HG03457 (cell line): ENCODE data around the gene RMDN2.

Source experiments
- ATAC-seq: cut with Tn5 transposase; IDR thresholded peaks from one replicate; pipeline ENCODE4 v1.9.1; 2021; ENCODE audit warnings: moderate number of reproducible peaks; ENCODE audit not compliant: unreplicated experiment

RMDN2 gene

GRCh38 chr2:37896319-37896718 is 28.8 kb upstream of the RMDN2 start:
- ATAC-seq, result no peak

DNA sequence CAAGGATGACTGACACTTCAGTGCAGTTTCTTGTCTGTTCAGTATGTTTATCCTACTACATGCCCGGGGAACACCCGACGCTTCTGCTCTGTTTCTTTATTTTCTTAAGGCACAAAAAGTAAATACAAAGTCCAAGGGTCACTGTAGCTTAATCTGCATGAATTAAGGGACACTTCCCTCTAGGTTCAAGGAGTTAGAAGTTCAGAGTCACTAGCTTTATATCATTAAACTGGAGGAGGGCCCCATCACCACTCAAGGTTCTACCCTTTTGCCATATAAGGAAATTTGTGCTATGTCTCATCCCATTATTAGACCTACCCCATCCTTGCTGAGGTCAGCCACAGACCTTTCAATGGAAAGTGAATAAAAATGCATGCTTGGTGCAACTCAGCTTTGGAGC is 27.6 kb upstream of the RMDN2 start:
- ATAC-seq, result no peak

GRCh38 chr2:37898448-37898847 is 26.6 kb upstream of the RMDN2 start:
- no peak for ATAC-seq

DNA sequence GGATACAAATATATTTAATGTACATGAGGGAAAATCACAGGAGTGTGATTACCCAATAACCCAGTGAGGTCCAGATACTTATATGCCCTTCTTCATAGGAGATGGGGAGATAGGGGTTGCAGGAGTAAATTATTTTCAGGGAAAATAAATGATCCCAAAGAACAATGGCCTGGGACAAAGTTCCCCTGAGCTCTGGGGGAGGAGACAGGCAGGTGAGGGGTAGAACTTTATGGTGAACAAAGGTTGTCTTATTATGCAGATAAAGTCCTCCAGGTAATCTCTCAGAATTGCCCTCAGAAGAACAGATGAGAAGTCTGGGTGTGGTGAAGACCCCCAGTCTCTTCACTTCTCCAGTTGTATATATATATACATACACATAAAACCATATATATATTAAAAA is 22.1 kb upstream of the RMDN2 start:
- ATAC-seq, result no peak

DNA sequence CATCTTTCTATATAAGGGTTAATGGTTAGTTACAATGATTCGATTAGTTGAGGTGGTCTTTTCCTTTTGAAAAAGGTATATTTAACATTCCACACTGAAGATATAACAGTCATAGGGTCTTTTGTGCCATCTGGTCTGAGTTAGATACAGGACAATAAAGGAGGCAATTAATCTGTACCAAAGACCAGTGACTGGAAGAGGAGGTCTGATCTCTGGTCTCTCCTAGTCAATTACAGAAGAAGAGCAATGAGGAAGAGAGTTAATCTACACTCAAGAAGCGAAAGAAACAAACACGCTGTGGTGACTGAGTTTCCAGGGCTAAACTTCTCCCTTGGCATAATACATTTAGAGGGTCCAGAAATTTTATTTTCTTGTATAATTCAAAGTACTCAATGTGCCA is 20.7 kb upstream of the RMDN2 start:
- no peak for ATAC-seq

GRCh38 chr2:37904993-37905392 is 20.1 kb upstream of the RMDN2 start:
- ATAC-seq, result no peak

- ATAC-seq, result no peak
Measured at GRCh38 chr2:37906131-37906530, 19.0 kb upstream of the RMDN2 start.

DNA sequence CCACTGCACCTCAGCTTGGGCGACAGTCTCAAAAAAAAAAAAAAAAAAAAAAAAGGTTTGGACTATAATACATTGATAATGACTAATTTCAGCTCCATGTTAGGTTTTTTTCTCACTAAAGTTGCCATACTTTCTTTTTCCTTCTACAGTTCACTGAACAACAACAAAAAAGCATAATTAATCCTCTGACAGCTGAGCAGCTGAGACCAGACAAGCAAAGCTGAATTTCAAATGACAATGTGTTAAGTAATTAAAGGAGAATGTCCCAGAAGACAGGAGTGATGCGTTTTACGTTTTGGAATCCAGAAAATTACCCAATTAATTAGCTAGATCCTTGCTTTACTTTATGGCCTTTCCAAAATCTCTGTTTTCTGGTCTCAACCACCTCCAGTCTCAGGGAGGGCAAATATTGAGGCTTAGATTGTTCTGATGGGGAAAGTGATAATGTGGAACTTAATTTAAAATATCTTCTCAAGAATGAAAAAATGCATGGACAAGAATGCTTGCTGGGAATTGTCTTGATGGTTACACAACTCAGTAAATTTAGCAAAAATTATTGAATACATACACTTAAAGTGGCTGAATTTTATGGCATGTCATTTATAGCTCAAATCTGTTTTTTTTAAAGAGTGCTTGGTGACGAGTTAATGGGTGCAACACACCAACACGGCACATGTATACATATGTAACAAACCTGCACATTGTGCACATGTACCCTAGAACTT is 17.4 kb upstream of the RMDN2 start:
- ATAC-seq, result no peak

DNA sequence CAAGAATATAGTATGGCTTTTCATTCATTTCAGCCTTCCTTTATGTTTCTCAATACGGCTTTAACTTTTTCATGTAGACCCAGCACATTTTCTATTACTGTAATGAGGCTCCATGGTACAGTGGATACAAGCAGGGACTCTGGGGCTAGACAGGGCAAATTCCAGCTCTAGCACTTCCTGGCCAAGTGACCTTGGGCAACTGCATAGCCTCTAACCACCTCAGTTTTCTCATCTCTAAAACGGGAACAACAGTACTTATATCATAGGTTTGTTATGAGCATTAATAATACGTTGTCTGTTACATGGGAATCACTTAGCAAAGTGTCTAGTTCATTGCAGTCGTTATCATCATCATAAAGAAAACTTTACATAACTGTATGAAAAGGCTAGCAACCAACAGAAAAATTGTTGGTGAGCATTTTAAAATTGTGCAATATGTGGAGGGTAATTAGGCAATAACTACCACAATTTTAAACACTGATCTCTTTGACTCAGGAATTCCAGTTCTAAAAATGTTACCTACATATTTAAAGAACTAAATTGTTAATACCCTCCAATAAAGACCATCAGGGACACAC is 13.7 kb upstream of the RMDN2 start:
- no peak for ATAC-seq

DNA sequence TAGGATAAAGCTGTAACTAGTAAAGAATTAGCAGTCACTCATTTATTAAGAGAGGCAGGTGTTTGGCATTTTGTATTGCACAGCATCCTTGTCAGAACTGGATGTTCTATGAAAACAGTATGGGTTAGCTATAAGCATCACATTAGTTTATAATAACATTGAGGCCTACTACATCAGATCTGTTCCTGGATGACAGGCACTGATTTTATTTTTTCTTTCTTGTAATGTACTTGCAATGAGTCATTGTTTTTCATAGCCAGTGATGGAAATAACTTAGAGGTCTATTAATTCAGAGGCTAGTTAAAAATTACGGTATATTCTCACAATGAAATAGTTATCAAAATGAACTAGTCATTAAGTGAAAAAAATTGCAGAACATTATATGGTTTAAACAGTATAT is 13.0 kb upstream of the RMDN2 start:
- ATAC-seq, result no peak

GRCh38 chr2:37912616-37913015 is 12.5 kb upstream of the RMDN2 start:
- no peak for ATAC-seq

DNA sequence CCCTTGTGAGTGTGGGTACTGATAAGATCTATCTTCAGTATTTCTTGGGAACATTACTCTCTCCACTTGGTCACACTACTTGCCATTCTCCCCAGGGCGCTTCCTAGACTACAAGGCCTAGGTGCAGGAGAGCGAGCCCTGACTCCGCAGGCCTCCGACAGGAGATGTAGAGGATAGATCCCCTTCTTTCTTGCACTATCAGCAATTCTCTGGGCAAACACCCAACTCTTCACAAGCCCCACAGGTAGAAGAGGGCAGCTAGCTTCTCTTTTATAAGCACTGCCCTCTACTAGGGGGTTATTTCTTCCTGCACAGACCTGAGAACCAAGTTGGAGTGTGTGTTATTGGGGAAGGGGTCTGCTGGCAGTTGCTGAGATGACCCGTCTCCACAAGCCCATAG is 10.7 kb upstream of the RMDN2 start:
- ATAC-seq, result no peak

- ATAC-seq, result no peak
Measured at GRCh38 chr2:37915773-37916172, 9.3 kb upstream of the RMDN2 start.

DNA sequence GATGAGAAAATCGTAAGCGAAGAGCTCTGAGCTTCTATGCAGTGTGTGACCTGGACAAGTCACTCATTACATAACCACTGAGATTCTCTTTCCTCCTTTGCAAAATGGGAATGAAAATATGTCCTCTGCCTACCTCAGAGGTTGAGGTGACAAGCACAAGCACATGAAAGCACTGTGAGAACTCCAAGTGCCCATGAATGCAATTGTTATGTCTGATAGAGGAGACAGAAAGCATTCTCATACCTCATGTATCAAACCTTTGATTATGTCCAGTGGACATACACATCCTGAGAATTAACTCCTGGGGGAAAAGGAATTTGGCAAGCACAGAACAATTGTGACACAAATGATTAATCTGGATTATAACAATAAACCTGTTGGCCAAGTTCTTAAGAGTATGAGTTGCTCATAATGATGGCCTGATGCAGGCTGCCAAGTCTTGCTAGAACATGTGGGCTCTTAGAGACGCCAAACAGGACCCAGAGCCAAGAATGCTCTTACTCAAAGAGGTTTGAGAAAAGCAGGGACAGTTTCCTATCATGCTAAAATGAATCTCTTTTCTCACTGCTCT is 8.5 kb upstream of the RMDN2 start:
- no peak for ATAC-seq

DNA sequence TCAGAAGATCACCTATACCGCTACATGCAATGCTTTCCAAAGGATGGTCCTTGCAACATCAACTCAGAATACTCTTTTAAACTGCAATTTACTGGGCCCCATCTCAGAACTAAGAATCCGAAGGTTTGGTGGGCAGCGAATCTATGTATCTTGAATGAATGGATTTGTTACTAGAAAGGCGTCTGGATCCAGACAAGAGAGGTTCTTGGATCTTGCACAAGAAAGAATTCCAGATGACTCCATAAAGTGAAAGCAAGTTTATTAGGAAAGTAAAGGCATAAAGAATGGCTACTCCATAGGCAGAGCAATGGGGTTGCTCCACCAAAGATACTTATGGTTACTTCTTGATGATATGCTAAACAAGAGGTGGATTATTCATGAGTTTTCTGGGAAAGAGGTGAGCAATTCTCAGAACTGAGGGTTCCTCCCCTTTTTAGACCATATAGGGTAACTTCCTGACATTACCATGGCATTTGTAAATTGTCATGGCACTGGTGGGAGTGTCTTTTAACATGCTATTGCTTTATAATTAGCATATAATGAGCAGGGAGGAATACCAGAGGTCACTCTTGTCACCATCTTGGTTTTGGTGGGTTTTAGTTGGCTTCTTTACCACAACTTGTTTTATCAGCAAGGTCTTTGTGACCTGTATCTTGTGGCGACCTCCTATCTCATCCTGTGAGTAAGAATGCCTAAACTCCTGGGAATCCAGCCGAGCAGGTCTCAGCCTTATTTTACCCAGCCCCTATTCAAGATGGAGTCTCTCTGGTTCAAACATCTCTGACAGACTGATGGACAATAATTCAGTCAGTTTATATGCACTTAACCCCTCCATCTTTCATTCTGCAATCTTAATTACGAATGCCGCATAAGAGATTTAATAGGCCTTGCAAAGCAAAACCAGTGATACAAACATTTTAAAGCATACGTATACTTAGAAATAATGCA is 7.5 kb upstream of the RMDN2 start:
- ATAC-seq, result no peak

DNA sequence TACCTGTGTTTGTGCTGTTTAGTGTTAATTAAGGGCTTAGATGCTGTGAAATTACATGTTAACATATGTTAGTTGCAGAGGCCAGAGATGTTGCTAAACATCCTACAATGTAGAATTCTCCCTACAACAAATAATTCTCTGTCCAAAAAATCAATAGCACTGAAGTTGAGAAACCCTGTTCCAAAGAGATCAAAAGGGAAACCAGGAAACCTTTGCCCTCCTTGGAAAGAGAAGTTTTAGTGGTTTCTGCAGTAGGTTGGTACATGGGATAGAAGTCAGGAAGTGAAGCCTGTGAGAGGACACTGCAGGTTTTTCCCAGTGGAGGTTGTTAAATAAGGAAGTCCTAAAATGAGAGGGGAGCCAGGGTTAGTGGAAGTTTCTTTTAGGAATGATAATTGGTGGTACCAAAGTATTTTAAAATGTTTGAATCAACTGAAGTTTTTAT is 6.3 kb upstream of the RMDN2 start:
- no peak for ATAC-seq

DNA sequence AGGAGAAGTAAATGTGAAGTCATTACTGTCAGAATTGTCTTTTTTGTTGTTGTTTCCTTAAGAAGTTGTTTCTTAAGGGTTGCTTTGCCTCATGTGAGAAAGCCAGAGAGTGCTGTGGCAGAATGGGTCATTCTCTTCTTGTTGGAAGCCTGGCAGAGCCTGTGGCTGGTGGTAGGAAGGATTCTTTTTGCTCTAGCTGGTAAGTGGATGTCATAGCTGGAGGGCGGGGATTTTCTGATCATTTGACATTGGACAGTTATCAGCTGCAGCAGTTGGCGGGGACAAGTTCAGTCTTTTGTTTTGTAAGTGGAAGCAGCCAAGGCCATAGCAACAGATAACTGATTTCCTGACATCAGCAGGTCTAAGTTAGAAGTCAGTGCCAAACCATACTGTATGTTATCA is 5.5 kb upstream of the RMDN2 start:
- no peak for ATAC-seq

DNA sequence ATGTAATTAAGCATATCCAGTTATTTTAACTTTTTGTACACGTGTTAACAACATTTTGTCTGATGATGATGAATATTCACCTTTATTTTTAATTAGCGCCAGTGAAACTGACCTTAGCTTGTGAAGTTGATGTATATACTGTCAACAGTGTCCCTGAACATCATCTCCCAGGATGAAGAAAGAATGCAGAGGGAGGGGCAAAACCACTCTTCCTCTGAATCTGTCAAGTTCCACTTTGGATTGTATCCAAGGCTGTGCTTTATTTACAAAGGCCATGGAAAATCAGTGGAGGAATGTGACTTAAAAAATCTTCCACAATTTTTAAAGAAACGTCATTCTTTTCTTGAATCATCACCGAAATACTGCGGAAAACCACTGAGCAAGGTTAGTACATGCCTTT is 4.5 kb upstream of the RMDN2 start:
- no peak for ATAC-seq

- ATAC-seq, result no peak
Measured at GRCh38 chr2:37921781-37922180, 3.3 kb upstream of the RMDN2 start.

DNA sequence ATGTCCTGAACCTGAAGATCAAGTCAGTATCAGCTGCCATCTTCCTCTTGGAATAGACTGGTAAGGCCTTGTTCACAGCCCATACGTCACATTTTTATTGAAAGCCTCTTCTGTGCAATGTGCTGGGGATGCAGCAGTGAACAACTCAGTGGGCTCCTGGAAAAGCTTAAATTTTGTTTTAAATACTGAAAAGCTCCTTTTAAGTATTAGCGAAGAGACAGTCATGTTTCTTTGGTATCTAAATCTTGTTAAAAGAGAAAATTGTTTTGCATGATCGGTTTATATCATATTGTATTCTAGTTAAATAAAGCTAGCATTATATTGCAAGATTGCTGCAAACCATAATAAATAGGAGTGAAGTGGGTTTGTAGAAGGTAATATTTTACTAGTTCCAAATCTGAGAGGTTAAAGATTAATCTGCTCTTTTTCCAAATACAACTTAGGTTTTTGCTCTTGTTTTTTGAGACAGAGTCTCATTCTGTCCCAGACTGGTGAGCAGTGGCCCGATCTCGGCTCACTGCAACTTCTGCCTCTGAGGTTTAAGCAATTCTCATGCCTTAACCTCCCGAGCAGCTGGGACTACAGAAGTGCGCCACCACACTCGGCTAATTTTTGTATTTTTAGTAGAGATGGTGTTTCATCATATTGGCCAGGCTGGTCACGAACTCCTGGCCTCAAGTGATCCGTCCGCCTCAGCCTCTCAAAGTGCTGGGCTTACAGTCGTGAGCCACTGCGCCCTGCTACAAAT is 1.6 kb upstream of the RMDN2 start:
- no peak for ATAC-seq

DNA sequence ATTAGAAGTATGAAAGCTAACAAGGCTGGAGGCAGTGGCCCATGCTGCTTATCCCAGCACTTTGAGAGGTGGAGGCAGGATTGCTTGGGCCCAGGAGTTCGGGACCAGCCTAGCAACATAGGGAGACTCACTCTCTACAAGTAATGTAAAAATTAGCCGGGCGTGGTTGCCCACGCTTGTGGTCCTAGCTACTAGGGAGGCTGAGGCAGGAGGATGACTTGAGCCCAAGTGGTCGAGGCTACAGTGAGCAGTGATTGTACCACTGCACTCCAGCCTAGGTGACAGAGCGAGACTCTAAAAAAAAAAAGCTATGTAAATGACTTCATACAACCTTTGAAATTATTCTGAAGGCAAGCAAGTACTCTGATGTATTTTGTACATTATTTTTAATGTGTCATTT is 1.5 kb downstream of the RMDN2 start:
- no peak for ATAC-seq
